GM18507 (cell line): ENCODE measurements around the gene NCCRP1.

Experiments
- DNase-seq: peaks from one replicate; pipeline ENCODE4 v3.0.0; 2011; ENCODE audit warnings: low read depth; ENCODE audit not compliant: insufficient read length; ENCODE audit errors: extremely low spot score
- FAIRE-seq: peaks from 2 replicates; lab custom pipeline; 2011; peaks lifted over from hg19 to GRCh38; lab: Jason Lieb, UNC

The NCCRP1 gene

GRCh38 chr19:39177110-39177699, 19.6 kb upstream of the NCCRP1 start:
- FAIRE-seq, result no peak
- DNase-seq, result no peak

- no peak for DNase-seq
- FAIRE-seq, result no peak
Observed at GRCh38 chr19:39177736-39178135, 19.0 kb upstream of the NCCRP1 start.

DNA sequence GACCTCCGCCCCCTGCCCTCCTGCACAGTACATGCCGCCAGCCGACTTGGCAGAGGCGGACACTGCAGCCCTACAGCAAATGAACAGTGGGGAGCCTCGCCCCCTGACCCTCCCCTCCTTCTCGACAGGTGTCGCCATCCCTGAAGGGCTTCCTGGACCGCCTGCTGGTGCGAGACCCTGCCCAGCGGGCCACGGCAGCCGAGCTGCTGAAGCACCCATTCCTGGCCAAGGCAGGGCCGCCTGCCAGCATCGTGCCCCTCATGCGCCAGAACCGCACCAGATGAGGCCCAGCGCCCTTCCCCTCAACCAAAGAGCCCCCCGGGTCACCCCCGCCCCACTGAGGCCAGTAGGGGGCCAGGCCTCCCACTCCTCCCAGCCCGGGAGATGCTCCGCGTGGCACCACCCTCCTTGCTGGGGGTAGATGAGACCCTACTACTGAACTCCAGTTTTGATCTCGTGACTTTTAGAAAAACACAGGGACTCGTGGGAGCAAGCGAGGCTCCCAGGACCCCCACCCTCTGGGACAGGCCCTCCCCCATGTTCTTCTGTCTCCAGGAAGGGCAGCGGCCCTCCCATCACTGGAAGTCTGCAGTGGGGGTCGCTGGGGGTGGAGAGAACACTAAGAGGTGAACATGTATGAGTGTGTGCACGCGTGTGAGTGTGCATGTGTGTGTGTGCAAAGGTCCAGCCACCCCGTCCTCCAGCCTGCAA, 18.3 kb upstream of the NCCRP1 start:
- no peak for FAIRE-seq
- DNase-seq, result no peak

- DNase-seq (no peak), FAIRE-seq (no peak)
Observed at GRCh38 chr19:39179754-39180153, 17.0 kb upstream of the NCCRP1 start.

DNA sequence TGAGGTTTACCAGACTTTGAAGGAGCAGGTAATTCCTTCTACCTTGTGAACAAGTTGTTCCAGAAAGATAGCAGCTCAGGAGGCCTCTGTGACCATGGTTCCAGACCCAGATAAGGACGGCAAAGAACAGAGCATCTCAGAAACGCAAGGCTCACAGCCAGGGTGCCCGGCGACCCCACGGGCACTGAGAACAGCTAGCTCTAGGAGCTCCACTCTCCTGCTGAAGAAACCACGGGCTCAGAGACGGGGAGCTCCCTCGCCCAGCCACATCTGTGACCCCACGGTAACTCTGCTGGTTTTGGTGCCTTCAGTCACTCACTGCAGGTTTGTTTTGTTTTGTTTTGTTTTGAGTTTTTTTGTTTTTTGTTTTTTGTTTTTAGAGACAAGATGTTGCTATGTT, 16.0 kb upstream of the NCCRP1 start:
- no peak for FAIRE-seq

GRCh38 chr19:39181500-39182173, 15.1 kb upstream of the NCCRP1 start:
- FAIRE-seq (no peak), DNase-seq (no peak)

More for the DNA sequence above, 16.0 kb upstream of the NCCRP1 start:
- DNase-seq, result no peak

DNA sequence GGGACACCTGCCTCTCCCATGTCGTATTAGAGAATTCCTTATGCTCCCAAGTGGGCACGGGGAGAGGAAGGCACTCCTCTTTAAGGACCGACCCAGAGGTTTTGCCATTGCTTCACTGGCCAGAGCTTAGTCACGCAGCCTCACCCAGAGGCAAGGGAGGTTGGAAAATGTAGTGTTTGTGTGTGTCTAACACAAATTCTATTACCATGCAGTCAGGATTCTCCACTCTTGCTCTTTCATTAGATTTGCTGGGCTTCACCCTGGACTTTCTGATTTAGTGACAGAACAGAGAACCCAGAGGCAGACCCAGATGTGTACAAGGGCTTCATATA, 14.6 kb upstream of the NCCRP1 start:
- FAIRE-seq, result no peak
- no peak for DNase-seq

GRCh38 chr19:39183104-39183503, 13.7 kb upstream of the NCCRP1 start:
- FAIRE-seq, result no peak
- DNase-seq, result no peak

GRCh38 chr19:39186391-39186790, 10.4 kb upstream of the NCCRP1 start:
- FAIRE-seq, result no peak
- no peak for DNase-seq

DNA sequence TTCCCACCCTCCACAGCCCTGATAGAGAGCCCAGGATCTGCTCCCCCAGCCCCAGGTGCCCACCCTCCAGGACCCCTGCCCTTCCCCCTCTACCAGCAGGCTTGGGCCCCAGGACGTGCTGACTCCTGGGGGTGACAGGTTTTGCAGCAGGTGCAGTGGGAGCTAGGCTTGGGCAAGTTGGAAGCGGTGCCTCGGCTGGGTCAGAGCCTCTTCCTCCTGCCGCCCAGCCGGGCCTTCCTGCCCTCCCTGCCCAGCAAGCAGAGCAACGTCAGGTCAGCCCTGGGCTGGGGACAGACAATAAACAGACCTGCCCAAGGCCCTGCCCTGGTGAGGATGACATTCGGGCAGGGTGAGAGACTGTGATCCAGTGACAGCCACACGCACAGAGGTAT, 9.2 kb upstream of the NCCRP1 start:
- DNase-seq (no peak), FAIRE-seq (no peak)

DNA sequence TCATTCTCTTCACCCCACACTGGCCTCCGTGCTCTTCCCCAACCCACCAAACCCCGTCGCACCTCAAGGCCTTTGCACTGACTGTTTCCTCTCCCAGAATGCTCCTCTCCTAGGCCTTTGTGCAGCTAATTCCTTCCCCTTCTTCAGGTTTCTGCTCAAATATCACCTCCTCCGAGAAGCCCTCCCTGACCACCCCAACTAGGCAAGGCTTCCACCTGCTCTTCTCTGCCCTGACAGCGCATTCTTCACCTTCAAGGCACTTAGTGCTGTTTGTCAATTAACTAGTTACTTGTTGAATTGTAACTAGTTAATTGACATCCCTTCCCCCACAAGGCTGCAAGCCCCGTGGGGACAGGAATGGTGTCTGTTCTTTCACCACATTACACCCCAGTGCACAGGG, 7.8 kb upstream of the NCCRP1 start:
- no peak for DNase-seq
- FAIRE-seq, result no peak

DNA sequence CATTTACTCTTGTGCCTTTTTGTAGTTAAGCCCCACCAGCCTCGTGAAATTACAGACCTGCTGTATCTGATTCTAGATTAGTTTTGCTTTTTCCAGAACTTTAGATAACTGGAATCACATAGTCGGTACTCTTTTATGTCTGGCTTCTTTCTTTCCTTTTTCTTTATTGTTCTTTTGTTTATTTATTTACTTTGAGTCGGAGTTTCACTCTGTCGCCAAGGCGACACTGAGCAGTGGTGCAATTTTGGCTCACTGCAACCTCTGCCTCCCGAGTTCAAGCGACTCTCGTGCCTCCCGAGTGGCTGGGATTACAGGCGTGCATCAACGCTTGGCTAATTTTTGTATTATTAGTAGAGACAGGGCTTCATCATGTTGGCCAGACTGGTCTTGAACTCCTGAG, 6.0 kb upstream of the NCCRP1 start:
- no peak for FAIRE-seq
- no peak for DNase-seq

DNA sequence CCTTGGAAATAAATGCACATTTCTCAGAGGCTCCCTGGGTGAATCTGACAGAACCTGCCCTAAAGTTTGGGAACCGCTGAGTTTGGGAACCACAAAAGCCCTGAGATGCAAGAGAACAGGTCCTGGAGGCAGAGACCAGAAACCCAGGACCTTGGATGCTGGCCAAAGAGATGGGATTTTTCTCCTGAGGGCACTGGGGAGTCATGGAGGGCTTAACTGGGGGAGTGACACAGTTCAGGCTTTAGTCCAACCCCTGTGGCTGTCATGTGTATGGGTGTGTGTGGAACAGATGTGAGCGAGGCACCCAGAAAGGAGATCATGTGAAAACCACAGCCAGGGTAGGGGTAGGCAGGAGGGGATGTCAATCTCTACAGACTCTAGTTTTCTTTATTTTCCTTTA, 3.9 kb upstream of the NCCRP1 start:
- DNase-seq (no peak), FAIRE-seq (no peak)

- DNase-seq, result no peak
- FAIRE-seq, result no peak
Observed at GRCh38 chr19:39193803-39194202, 3.0 kb upstream of the NCCRP1 start.

- FAIRE-seq, result no peak
Observed at GRCh38 chr19:39194832-39195542, 1.8 kb upstream of the NCCRP1 start.

GRCh38 chr19:39195755-39196154, 1.0 kb upstream of the NCCRP1 start:
- no peak for FAIRE-seq

More at GRCh38 chr19:39194832-39195542, 1.8 kb upstream of the NCCRP1 start:
- DNase-seq, result no peak

DNA sequence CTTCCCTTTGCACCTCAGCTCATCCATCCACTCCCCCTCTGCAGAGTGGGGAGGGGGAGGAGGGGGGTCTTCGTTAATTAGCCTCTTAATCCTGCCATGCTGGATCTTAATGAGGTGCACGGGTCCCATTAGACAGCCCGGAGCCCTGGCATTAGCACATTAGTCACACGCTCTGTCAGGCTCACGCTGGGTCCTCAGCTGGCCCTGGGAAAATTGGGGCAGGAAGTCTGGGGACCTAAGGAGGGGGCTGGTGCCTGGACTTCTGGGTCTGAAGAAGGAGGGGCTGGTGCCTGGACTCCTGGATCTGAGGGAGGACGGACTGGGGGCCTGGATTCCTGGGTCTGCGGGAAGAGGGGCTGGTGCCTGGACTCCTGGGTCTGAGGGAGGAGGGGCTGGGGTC, 444 bp upstream of the NCCRP1 start:
- DNase-seq, result no peak
- no peak for FAIRE-seq

More at GRCh38 chr19:39195755-39196154, 1.0 kb upstream of the NCCRP1 start:
- DNase-seq, result no peak

DNA sequence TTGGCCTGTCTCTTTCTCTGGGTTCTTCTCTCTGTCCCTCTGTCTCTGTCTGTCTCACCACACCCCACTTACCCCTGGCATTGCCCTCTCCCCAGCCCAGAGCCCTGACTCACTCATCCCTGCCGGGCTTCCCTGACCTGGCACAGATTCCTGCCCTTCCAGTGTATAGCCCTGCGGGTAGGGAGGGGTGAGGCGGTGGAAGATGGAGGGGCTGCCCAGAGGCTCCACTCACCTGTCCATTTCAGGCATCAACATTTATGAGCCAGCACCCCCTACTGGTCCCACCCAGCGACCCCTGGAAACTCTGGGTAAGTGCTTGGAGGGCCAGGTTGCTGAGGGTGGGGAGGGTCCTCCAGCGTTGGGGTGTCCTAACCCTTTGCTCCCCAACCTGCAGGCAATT, 1.0 kb downstream of the NCCRP1 start:
- no peak for FAIRE-seq

GRCh38 chr19:39199025-39199424, 2.3 kb downstream of the NCCRP1 start:
- no peak for FAIRE-seq
- DNase-seq, result no peak

More for the DNA sequence above, 1.0 kb downstream of the NCCRP1 start:
- no peak for DNase-seq

DNA sequence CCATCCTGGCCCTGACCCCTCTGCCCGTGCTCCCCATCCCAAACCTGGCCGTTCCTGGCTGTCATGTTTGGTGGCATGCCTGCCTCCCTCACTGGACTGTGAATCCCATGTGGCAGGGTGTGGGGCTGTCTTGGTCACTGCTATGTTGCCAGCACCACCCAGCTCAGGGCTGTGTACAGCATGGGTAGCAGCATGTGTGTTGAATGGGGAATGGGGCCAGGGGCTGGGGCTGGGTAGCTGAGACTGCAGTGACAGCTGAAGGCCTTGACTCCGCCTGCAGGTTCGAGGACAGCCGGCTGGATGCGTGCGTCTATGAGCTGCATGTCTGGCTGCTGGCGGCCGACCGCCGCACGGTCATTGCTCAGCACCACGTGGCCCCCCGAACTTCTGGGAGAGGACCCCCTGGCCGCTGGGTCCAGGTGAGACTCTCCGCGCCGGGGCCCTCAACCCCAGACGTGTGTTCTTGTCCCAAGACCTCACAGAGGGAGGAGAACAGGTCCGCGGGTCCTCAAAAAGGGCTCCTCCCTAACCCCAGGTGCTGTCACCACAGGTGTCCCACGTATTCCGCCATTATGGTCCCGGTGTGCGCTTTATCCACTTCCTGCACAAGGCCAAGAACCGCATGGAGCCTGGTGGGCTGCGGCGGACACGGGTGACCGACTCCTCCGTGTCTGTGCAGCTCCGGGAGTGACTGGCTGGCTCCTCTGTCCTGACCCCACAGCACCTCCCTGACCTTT, 3.5 kb downstream of the NCCRP1 start:
- FAIRE-seq, result no peak
- DNase-seq, result no peak
